Cardiac muscle cell (in vitro differentiated cells and primary cell): ENCODE data around the gene SDHAF3. TPM values are rescaled to one million over a fixed set of nuclear protein-coding genes. Genes with fewer than 3 reads are reported as not detected.
A peak's percentile ranks its signal among the peaks of the same experiment; 100 is the strongest.
"Not testable (repeated sequence)": the region's sequence is repeated elsewhere in the genome, so short reads cannot be mapped to it uniquely, and the experiment has no call there.

ENCODE experiments used
- DNase-seq, 2 donors: peaks; one replicate each; pipeline versions ENCODE4 v3.0.0 to v3.0.0-alpha.2; 2010 to 2017; ENCODE audit warnings: low read depth in 1 of 2, low spot score in 1 of 2
- H3K27ac ChIP-seq: fragments of 200-600 bp; sonication (generic); 2 replicates; pipeline ENCODE4 v1.5.1; 2016
- H3K27me3 ChIP-seq: fragments of 200-600 bp; sonication (generic); 2 replicates; pipeline ENCODE4 v1.6.0; 2016; ENCODE audit warnings: control low read depth
- H3K36me3 ChIP-seq: fragments of 200-600 bp; sonication (generic); 2 replicates; pipeline ENCODE4 v1.5.1; 2016; ENCODE audit warnings: control low read depth
- H3K4me1 ChIP-seq: fragments of 200-600 bp; sonication (generic); 2 replicates; pipeline ENCODE4 v1.8.1; 2017; ENCODE audit warnings: low read depth, mild to moderate bottlenecking, mixed run types
- H3K4me3 ChIP-seq: fragments of 200-600 bp; sonication (generic); 2 replicates; pipeline ENCODE4 v1.5.1; 2016; ENCODE audit warnings: mild to moderate bottlenecking
- H3K9me3 ChIP-seq: fragments of 200-600 bp; sonication (generic); 2 replicates; pipeline ENCODE4 v1.5.1; 2017; ENCODE audit warnings: low read depth, mild to moderate bottlenecking, control low read depth
- CTCF ChIP-seq: IDR thresholded peaks from 2 replicates; pipeline ENCODE4 v1.5.1; 2012; ENCODE audit warnings: low read depth, mild to moderate bottlenecking, low read length
- polyA plus RNA-seq: library from polyadenylated mRNA; unstranded; fragments of >200 nt; fragmentation: Nextera tagmentation; extraction: Ambion mirVana; gene quantifications from 2 replicates; pipeline ENCODE4 v1.2.1, GENCODE V29; 2016
- total RNA-seq: library from RNA; depleted of rRNA; stranded (reverse); fragments of >200 nt; gene quantifications from 2 replicates; pipeline ENCODE4 v1.2.3, GENCODE V29; 2016

Gene SDHAF3
- total RNA-seq (8.8 and 9.5 TPM in 2 replicates), polyA plus RNA-seq (41.8 and 65.3 TPM in 2 replicates)

DNA sequence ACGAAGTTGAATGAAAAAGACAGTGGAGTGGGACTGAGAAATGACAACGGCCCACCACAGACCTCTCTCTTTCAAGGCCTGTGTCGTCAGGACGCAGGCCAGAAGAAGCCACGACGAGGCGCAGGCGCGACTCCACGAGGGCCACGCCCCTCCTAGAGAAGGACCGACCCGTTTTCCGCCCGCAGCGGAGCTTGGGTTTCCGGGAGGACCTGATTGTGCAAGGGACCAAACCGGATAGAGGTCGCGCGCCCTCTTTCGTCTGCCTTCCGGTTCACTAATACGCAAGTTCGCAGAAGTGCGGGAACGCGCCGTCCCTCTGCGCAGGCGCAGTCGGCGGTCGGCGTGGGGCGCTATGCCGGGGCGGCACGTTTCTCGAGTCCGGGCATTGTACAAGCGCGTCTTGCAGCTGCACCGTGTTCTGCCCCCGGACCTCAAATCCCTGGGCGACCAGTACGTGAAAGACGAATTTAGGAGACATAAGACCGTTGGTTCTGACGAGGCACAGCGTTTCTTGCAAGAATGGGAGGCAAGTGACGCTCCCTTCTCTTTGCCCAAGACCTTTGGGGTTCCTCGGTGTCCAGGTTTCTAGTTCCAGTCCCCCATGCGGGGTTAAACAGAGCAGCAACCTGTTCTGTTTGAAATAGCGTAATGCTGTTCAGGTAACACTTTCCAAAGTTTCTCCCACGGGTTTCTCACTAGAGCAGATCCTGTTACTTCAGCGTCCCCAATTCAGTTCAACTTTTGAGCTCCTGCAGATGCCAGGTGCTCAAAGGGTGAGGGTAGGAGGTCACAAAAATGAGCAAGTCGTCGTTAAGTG lies at the start of gene SDHAF3:
Gene SDHAF3 (plus strand): TSS at position 327 of the 817 bp plus-strand sequence. CDS start 26 bp downstream, at position 353.
- DNase-seq, result peak; percentile 98 to 99
- peaks cover 9% of the 10 kb centered on the region for H3K4me1 ChIP-seq
- TF ChIP-seq CTCF, result no peak
- no peaks in the 10 kb centered on the region for H3K36me3 ChIP-seq
- H3K27ac ChIP-seq, result peak within 1 kb of the TSS; percentile 78
- no peaks in the 10 kb centered on the region for H3K9me3 ChIP-seq
- H3K27me3 ChIP-seq, result no peaks in the 10 kb centered on the region
- peak within 1 kb of the TSS; percentile 69 for H3K4me3 ChIP-seq

DNA sequence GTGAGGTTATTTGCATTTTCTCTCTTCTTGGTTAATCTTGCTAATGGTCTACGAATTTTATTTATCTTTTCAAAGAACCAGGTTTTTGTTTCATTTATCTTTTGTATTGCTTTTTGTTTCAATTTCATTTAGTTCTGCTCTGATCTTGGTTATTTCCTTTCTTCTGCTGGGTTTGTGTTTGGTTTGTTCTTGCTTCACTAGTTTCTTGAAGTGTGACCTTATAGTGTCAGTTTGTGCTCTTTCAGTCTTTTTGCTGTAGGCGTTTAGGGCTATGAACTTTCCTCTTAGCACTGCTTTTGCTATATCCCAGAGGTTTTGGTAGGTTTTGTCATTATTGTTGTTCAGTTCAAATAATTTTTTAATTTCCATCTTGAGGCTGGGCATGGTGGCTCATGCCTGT lies 45.5 kb upstream of the SDHAF3 start:
- not testable (repeated sequence) for H3K4me3 ChIP-seq, H3K27me3 ChIP-seq, H3K9me3 ChIP-seq, H3K36me3 ChIP-seq, DNase-seq, H3K4me1 ChIP-seq, H3K27ac ChIP-seq

GRCh38 chr7:97075928-97076327 lies 41.6 kb upstream of the SDHAF3 start:
- no peak for DNase-seq
- H3K4me3 ChIP-seq, result no peak overlapping the region
- H3K27me3 ChIP-seq, result no peaks in the 10 kb centered on the region
- no peak for TF ChIP-seq CTCF
- no peaks in the 10 kb centered on the region for H3K9me3 ChIP-seq
- H3K36me3 ChIP-seq, result no peaks in the 10 kb centered on the region
- H3K27ac ChIP-seq, result no peak overlapping the region
- H3K4me1 ChIP-seq, result no peaks in the 10 kb centered on the region

- TF ChIP-seq CTCF, result no peak
- DNase-seq, result no peak
- Histone ChIP-seq H3K9me3 (no peaks in the 10 kb centered on the region), H3K4me1 (no peaks in the 10 kb centered on the region), H3K27ac (no peak overlapping the region), H3K36me3 (no peaks in the 10 kb centered on the region), H3K27me3 (no peaks in the 10 kb centered on the region), H3K4me3 (no peak overlapping the region)
These were observed 39.2 kb upstream of the SDHAF3 start for GRCh38 chr7:97078023-97078969.

GRCh38 chr7:97079300-97079699 lies 38.2 kb upstream of the SDHAF3 start:
- TF ChIP-seq CTCF, result no peak

More at GRCh38 chr7:97079300-97079699, 38.2 kb upstream of the SDHAF3 start:
- Histone ChIP-seq H3K9me3 (no peaks in the 10 kb centered on the region), H3K4me1 (no peaks in the 10 kb centered on the region), H3K4me3 (no peak overlapping the region), H3K27ac (no peak overlapping the region), H3K27me3 (no peaks in the 10 kb centered on the region), H3K36me3 (no peaks in the 10 kb centered on the region)
- DNase-seq, result no peak
